GM23248 (cell line): ENCODE measurements around the gene B3GALNT2.
"Not testable (repeated sequence)": the region's sequence is repeated elsewhere in the genome, so short reads cannot be mapped to it uniquely, and the experiment has no call there.

Experiments used
- EZH2 ChIP-seq: fragments of 200-600 bp; sonication (generic); IDR thresholded peaks from 2 replicates; pipeline ENCODE4 v1.6.1; 2018; ENCODE audit warnings: antibody characterized with exemption, mild to moderate bottlenecking; ENCODE audit not compliant: insufficient read depth, poor library complexity, severe bottlenecking
- EZH2phosphoT487 ChIP-seq: fragments of 200-600 bp; sonication (generic); IDR thresholded peaks from 2 replicates; pipeline ENCODE4 v1.6.1; 2018; ENCODE audit warnings: antibody characterized with exemption, moderate library complexity, mild to moderate bottlenecking, low read depth; ENCODE audit not compliant: insufficient read depth

- not testable (repeated sequence) for TF ChIP-seq EZH2, EZH2phosphoT487
These were observed 38.6 kb upstream of the B3GALNT2 start for GRCh38 chr1:235542845-235543244.
